Kidney (tissue), 14 donors: ENCODE data around the gene LAMTOR3. TPM values are rescaled to one million over a fixed set of nuclear protein-coding genes. Genes with fewer than 3 reads are reported as not detected.

Source experiments
- DNase-seq, 5 donors: peaks; one replicate each; pipeline ENCODE4 v3.0.0-alpha.2; 2013 to 2020
- FAIRE-seq: peaks from 2 replicates; lab custom pipeline; 2012; peaks lifted over from hg19 to GRCh38; lab: Jason Lieb, UNC
- H3K27ac ChIP-seq, 2 donors: one replicate each; pipeline ENCODE4 v1.7.0; 2013; ENCODE audit warnings: low read depth in 2 of 2, low read length in 2 of 2, inconsistent platforms in 1 of 2
- H3K27me3 ChIP-seq: one replicate; pipeline ENCODE4 v1.7.1; 2013; ENCODE audit warnings: low read length, inconsistent platforms; ENCODE audit not compliant: control insufficient read depth, insufficient read depth
- H3K36me3 ChIP-seq, 3 donors: one replicate each; pipeline versions ENCODE4 v1.7.0 to v1.7.1; 2013; ENCODE audit warnings: low read length in 3 of 3, control low read depth in 1 of 3, inconsistent platforms in 1 of 3; ENCODE audit not compliant: insufficient read depth in 3 of 3, control insufficient read depth in 2 of 3
- H3K4me1 ChIP-seq, 3 donors: one replicate each; pipeline versions ENCODE4 v1.7.0 to v1.7.1; 2013; ENCODE audit warnings: low read length in 3 of 3, inconsistent platforms in 1 of 3, low read depth in 1 of 3; ENCODE audit not compliant: control insufficient read depth in 2 of 3, insufficient read depth in 2 of 3
- H3K4me3 ChIP-seq, 3 donors: one replicate each; pipeline versions ENCODE4 v1.7.0 to v1.8.1; 2013; ENCODE audit warnings: low read length in 3 of 3, control low read depth in 1 of 3, inconsistent platforms in 1 of 3
- H3K9ac ChIP-seq, 3 donors: one replicate each; pipeline versions ENCODE4 v1.7.0 to v1.7.1; 2013; ENCODE audit warnings: low read length in 3 of 3, control low read depth in 1 of 3, inconsistent platforms in 1 of 3
- H3K9me3 ChIP-seq, 3 donors: one replicate each; pipeline versions ENCODE4 v1.7.0 to v1.7.1; 2013; ENCODE audit warnings: low read length in 3 of 3, control low read depth in 1 of 3, inconsistent platforms in 1 of 3; ENCODE audit not compliant: control insufficient read depth in 2 of 3, insufficient read depth in 1 of 3
- intact Hi-C: fragments of 100-400 bp; cut with DNase I; formaldehyde crosslinking; loops from one replicate; pipeline ENCODE4 v1.11.1; 2022
- polyA plus RNA-seq: library from polyadenylated mRNA; stranded (reverse); fragments of 350-450 nt; fragmentation: Illumina TruSeq; extraction: RNeasy Lipid Tissue Mini Kit (QIAGEN cat#74804); gene quantifications from one replicate; pipeline ENCODE4 v1.2.3, GENCODE V29; 2014; ENCODE audit warnings: low read depth, low replicate concordance; ENCODE audit not compliant: insufficient read depth
- total RNA-seq: library from RNA; stranded (reverse); fragmentation: NEBNext Ultra II Directional; extraction: Animal tissue kit (Norgen Biotek cat#: 25700); gene quantifications from one replicate; pipeline ENCODE4 v1.2.1, GENCODE V29; 2021
- TF ChIP-seq, protein P1 (sequence below): IDR thresholded peaks from 3 replicates; pipeline ENCODE4 v1.5.1; 2012; ENCODE audit warnings: mild to moderate bottlenecking, moderate library complexity, borderline replicate concordance; ENCODE audit not compliant: insufficient read depth; ENCODE audit errors: extremely low read depth
- donor health status: control.
- donor health status: control.
- donor health status: control.
- donor health status: control.
- donor health status: control.
- donor health status: DM: yes; HTN: yes; CAD: no.
- donor health status: Normal renal cell carcinoma (clear cell type).

Gene LAMTOR3
- total and polyA plus RNA-seq, 2 donors from 2014 or later = 46.5 to 71.1 TPM

DNA sequence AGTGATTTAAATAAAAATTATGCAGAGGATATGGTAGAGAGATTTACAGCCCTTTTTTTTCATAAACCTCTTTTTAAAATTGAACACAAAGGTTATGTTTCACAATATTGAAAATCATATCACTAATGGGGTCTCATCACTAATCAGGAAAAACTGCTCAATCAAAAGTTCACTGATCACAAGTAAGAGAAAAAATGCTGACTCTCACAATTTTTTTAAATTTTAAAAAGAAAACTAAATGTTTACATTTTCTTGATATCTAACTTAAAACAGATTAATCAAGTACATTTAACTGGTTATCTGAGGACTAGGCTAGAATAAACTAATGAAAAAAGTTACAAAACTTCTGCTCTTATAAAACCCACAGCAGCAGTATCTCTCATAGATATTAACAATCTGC, 8.5 kb downstream of the LAMTOR3 start:
- Histone ChIP-seq H3K9me3 (no peaks in the 10 kb centered on the region), H3K27ac (no peak overlapping the region), H3K4me1 (no peaks in the 10 kb centered on the region), H3K27me3 (no peaks in the 10 kb centered on the region), H3K9ac (no peak overlapping the region), H3K36me3 (peaks cover 2 to 14% (median 7%) of the 10 kb centered on the region in 3 donors), H3K4me3 (no peak overlapping the region)
- intact Hi-C loops = no loop called here
- DNase-seq = no peak
- TF ChIP-seq, protein P1, sequence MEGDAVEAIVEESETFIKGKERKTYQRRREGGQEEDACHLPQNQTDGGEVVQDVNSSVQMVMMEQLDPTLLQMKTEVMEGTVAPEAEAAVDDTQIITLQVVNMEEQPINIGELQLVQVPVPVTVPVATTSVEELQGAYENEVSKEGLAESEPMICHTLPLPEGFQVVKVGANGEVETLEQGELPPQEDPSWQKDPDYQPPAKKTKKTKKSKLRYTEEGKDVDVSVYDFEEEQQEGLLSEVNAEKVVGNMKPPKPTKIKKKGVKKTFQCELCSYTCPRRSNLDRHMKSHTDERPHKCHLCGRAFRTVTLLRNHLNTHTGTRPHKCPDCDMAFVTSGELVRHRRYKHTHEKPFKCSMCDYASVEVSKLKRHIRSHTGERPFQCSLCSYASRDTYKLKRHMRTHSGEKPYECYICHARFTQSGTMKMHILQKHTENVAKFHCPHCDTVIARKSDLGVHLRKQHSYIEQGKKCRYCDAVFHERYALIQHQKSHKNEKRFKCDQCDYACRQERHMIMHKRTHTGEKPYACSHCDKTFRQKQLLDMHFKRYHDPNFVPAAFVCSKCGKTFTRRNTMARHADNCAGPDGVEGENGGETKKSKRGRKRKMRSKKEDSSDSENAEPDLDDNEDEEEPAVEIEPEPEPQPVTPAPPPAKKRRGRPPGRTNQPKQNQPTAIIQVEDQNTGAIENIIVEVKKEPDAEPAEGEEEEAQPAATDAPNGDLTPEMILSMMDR = no peak
- no peak for FAIRE-seq

DNA sequence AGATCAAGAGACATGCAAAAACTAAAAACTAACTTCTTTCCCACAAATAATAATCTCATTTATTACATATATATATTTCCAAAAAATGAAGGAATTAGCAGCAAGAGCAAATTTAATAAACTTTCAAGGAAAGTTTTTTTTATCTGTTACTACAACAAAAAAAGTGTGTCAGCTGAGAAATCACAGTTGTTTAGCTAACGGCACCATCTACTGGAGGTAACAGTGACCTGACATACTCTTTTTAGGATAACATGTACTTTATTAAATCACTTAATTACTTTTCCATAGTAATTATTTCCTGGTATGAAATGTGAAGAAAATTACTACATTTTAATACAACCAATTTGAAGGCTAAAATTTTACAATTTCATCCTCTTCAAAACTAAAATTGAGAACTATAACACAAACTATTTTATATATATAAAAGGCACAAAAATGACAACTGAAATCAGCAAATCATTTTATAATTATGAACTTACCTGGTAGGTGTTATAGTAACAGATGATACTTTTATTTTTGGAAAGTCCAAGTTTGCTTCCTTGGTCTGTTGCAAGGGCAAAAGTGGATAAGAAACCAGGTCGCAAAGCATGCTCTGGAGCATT, 9.1 kb downstream of the LAMTOR3 start:
- Histone ChIP-seq H3K9ac (no peak overlapping the region), H3K36me3 (peaks cover 7 to 19% (median 12%) of the 10 kb centered on the region in 3 donors), H3K27ac (no peak overlapping the region), H3K27me3 (no peaks in the 10 kb centered on the region), H3K4me3 (no peak overlapping the region), H3K4me1 (no peaks in the 10 kb centered on the region), H3K9me3 (no peaks in the 10 kb centered on the region)
- FAIRE-seq = peak; percentile 86
- intact Hi-C loops = no loop called here
- TF ChIP-seq, protein P1 = peak; percentile 43
- peak in 2 of 5 donors; percentile 36 to 66 for DNase-seq

DNA sequence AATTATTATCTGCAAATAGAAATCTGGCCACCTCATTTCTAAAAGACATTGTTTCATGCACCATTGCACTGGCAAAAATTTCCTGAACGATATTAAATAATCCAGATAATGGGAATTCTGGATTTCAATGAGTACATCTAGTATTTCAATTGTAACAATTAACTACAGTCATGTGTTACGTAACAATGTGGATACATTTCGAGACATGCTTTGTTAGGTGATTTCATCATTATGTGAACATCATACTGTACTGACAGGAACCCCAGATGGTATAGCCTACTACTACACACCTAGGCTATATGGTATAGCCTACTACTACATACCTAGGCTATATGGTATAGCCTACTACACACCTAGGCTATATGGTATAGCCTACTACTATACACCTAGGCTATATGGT, 14.8 kb downstream of the LAMTOR3 start:
- intact Hi-C loops = no loop called here
- no peak overlapping the region for H3K27ac ChIP-seq
- H3K9ac ChIP-seq = no peak overlapping the region
- FAIRE-seq (no peak), DNase-seq (no peak)
- H3K36me3 ChIP-seq = peaks cover 13 to 23% (median 13%) of the 10 kb centered on the region in 3 donors
- TF ChIP-seq, protein P1 = no peak
- no peaks in the 10 kb centered on the region for H3K9me3 ChIP-seq
- H3K27me3 ChIP-seq = no peaks in the 10 kb centered on the region
- peaks cover 0 to 5% (median 0%) of the 10 kb centered on the region in 3 donors for H3K4me1 ChIP-seq
- no peak overlapping the region for H3K4me3 ChIP-seq
